Activated naive CD8-positive, alpha-beta T cell treated with anti-CD3 and anti-CD28 coated beads, Interleukin-2, amount 50 U/mL, for 16 hours (primary cell): ENCODE measurements around the gene SHE.

Experiments
- DNase-seq: peaks from one replicate; pipeline ENCODE4 v3.0.0-alpha.2; 2020; ENCODE audit warnings: low read depth, low spot score

The SHE gene

DNA sequence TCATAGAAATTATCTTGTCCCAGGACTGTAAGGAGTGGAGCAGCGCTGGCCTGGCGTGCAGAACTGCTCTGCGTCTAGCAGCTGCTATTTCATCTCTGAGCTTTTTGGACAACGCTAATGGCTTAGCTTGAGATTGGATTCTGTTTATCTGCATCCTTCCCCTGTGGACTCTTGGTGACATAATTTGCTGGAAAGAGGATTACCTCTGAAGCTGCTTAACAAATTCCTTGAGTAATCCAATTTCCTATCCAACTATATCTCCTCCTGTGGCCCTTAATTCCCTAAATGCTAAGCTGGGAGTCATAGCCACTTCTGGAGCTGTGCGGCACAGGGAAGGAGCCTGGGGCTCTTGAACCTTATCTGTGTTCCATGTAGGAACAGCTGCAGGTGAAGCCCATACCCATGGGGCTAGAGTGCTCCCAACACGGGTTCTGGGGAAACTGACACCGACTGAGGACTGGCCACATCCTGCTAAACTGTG is 53.8 kb downstream of the SHE start:
- no peak for DNase-seq

- no peak for DNase-seq
These were observed 55.4 kb downstream of the SHE start for GRCh38 chr1:154446789-154447188.

DNA sequence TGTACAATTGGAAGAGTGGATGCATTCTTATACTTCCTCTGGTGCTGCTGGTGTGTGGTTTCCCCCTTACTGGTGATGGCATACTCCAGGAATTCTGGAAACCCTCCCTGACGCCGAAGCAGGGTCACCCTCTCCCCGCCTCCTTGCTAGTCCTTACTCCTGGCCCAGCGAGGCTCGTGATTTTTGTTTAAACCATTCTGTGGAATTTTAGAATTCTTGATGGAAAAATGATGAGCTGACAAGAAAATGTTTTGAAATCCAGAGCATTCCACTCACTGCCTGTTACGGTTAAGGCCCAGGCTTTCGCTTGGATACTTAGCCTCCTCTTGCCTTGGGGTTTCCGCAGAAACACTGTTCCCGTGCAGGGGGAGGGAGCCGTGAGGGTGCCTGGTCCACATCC is 55.9 kb downstream of the SHE start:
- DNase-seq: no peak

DNA sequence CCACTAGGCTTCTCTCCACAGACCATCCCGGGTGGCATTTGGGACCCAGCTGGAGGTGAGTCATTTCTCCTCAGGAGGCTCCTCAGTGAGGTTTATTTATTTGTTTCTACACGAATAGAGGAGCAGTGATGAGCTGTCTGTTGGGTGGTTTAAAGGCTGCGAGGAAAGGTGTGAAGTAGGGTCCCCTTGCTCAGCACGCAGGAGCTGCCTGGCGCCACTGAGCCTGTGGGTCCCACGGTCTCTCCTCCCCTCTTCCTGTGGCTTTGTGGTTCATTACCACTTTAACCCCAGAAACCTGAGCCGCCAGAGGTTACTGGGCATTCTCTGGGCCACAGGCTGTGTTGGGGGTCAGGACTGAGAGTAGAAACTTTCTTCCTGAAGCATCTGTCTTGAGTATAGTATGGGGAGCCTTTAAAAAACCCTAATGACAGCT is 57.2 kb downstream of the SHE start:
- no peak for DNase-seq

DNA sequence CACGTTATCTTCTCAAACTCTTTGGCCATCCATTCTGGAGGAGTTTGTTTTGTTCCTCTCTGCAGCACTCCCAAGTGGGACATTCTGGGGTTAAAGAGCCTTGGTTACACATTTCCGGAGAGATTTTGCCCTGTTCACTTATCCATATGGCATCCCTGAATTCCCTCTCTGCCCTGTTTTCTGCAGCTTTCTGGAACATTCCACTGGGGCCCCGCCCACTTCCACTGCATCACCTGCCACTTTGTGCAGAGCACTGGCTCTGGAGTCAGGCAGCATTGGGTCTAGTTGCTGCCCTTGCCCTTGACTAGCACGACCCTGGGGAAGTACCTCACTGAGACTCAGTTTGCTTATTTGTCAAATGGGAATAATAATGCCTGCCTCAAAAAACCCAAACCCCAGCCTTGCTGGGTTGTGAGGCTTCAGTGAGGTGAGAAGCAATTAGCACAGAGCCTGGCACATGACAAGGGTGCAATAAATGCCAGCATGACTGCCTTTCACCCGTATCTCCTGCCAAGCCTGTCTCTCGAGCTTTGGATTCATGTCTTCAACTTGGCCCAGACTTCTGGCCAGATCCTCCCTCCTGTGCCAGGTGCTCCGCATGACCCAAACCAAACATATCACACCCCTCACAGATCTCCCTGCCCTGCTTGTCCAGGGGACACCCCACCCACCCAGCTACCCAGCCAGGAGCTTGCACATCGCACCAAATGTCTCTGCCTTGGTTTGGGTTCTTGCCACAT is 58.8 kb downstream of the SHE start:
- DNase-seq: no peak

GRCh38 chr1:154442006-154442740 is 60.0 kb downstream of the SHE start:
- DNase-seq: no peak

DNA sequence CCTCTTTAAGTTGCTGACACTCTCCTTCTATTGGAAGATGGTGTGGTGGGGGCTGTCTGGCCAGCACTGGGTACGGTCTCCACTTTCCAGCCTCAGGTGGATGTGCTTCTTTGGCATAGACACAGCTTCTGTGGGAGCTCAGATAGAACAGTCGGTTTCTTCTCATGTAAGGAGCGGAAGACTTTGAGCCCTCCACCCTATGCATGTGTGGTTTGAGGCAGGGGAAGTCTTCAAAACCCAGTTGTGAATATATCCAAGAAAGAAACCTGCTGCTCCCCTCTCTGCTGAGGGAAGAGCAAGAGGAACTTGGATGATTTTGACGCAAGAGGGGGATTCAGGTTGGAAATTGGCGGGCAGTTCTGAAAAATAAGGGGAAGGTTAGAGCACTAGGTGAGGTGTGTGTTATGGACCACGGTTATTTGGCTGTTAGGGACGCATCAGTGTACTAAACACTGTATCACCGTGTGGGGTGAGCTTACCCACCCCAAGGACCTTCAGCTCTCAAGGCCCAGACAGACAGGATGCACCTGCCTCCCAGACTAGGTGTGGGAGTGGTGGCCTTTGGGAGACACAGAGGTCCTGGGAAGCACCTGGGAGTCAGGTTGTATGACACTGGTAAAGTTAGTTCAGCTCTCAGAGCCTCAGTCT is 60.8 kb downstream of the SHE start:
- DNase-seq: no peak

DNA sequence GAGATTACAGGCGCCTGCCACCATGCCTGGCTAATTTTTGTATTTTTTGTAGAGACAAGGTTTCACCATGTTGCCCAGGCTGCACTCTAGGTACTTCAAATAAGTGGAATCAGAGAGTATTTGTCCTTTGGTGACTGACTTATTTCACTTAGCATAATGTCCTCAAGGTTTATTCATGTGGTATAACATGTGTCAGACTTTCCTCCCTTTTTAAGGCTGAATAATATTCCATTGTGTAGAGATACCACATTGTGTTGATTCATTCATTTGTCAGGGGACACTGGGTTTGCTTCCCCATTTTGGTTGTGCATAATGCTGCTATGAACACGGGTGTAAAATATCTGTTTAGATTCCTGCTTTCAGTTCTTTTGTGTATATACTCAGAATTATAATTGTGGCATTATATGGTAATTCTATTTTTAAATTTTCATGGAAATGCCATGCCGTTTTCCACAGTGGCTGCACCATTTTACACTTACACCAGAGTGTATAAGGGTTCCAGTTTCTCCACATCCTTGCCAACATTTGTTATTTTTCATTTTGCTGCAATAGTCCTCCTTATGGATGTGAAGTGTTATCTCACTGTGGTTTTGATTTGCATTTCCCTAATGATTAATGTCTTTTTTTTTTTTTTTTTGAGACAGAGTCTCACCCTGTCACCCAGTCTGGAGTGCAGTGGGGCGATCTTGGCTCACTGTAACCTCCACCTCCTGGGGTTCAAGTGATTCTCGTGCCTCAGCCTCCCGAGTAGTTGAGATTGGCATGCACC is 62.0 kb downstream of the SHE start:
- DNase-seq: no peak

DNA sequence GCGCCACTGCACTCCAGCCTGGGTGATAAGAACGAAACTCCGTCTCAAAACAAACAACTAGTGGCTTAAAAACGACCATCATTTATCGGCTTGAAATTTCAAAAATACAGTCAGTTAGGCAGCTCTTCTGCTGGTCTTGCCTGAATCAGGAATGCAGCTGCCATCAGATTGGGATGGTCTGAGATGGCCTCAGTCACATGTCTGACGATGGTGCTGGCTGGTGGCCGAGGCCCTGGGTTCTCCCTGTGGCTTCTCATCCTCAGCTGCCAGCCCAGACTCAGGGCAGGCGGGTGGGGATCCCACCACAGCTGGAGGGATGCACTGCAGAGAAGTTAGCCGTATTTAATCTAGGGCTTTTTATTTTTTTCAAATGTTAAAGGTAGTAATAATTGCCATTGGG is 65.8 kb downstream of the SHE start:
- no peak for DNase-seq

- DNase-seq: no peak
These were observed 66.5 kb downstream of the SHE start for GRCh38 chr1:154435599-154436200.

- no peak for DNase-seq
These were observed 67.7 kb downstream of the SHE start for GRCh38 chr1:154434346-154435085.

DNA sequence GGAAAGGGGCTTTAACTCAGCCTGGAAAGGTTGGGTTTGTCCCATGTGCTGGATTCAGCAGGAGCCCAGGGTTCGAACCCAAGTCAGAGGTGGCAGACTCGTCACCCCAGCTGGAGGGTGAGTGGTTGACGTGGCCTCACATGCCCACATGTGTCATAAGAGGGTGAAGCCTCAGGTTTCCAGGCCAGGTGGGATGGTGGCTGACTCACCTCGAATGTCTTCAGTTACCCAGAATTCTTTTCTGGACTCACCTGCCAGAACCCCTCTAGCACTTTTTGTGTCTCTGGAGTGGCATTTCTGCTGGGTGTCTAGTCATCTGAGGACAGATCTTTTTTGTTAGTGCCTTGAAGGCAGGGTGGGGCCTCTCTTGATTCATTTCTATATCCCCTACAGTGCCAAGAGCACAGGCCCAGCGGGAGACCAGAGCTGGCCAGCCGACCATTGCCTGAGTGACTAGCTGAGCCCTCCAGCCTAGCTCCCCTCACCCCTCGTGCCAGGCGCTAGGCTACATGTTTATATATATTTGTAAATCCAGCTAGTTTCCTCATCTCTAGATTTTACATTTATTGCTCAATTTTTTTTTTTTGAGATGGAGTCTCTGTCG is 68.9 kb downstream of the SHE start:
- DNase-seq: no peak

GRCh38 chr1:154431586-154432373 is 70.4 kb downstream of the SHE start:
- DNase-seq: no peak

GRCh38 chr1:154430903-154431302 is 71.3 kb downstream of the SHE start:
- DNase-seq: no peak

DNA sequence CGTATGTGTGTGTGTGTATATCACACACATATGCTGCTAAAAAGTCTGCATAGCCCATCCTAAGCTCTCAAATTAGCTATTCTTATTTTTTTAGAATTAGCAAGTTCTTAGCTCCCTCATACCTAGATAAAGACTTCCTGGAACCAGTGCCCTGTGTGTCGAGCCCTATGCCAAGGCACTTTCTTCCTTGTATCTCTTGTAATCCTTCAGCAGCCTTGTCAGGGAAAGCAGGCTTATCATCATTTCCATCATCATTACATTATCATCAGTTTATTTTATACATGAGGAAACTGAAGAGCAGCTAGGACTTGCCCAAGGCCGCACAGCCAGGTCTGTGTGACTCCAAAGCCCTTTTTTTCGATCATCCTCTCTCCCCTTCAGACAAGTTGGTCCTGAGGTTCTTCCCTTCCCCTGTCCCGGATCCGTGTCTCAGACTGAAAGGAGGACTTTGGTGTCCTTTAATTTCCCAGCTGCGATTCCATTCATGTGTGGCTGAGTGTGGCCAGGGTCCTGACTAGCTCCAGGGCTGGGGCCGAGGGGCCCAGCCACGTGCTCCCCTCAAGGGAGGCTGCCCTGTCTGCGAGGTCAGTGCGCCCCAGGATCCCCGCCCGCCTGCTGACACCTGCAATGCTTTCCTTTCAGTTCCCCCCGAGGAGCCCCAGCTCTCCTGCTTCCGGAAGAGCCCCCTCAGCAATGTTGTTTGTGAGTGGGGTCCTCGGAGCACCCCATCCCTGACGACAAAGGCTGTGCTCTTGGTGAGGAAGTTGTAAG is 72.2 kb downstream of the SHE start:
- no peak for DNase-seq
